GM12878 (cell line): ENCODE data around the gene IGLON5. TPM values are rescaled to one million over a fixed set of nuclear protein-coding genes. Genes with fewer than 3 reads are reported as not detected.

Experiments used
- ATAC-seq: fragments of 200-7000 bp; cut with Tn5 transposase; 3 replicates; pipeline ENCODE4 v1.9.1; 2020; ENCODE audit warnings: mild to moderate bottlenecking, moderate library complexity
- BruUV-seq: library from RNA; stranded (reverse); fragments of 400-500 nt; replicated peaks from 2 replicates; lab custom pipeline; 2021; lab: Mats Ljungman, UMichigan
- CTCF ChIA-PET: fragments of 300-600 bp; sonication (Branson Sonifier 250); formaldehyde crosslinking; extraction: SDS; loops from one replicate; lab custom pipeline; 2021; ENCODE audit warnings: inconsistent platforms; lab: Yijun Ruan, JAX
- POLR2A ChIA-PET: fragments of 350-600 bp; formaldehyde crosslinking; extraction: SDS; loops from one replicate; lab custom pipeline; 2021; ENCODE audit warnings: inconsistent platforms; lab: Charles Lee
- RAD21 ChIA-PET: fragments of 300-600 bp; sonication (Branson Sonifier 250); formaldehyde crosslinking; loops from one replicate; lab custom pipeline; 2023; ENCODE audit warnings: antibody characterized with exemption; ENCODE audit not compliant: unreplicated experiment; lab: Charles Lee
- SMC1A ChIA-PET: fragments of 300-600 bp; sonication (Branson Sonifier 250); formaldehyde crosslinking; loops from one replicate; lab custom pipeline; 2023; ENCODE audit not compliant: unreplicated experiment, uncharacterized antibody; lab: Charles Lee
- DNase-seq: peaks from one replicate; pipeline ENCODE4 v3.0.0-alpha.2; 2011; ENCODE audit warnings: low read depth, low spot score
- FAIRE-seq: peaks from 3 replicates; lab custom pipeline; 2011; peaks lifted over from hg19 to GRCh38; lab: Jason Lieb, UNC
- H2AFZ ChIP-seq: 2 replicates; pipeline ENCODE4 v1.6.0; 2011; ENCODE audit warnings: low read depth, low read length, control low read depth; ENCODE audit not compliant: control insufficient read depth
- H3K27ac ChIP-seq: 2 replicates; pipeline ENCODE4 v1.5.1; 2011; ENCODE audit warnings: control low read depth; ENCODE audit not compliant: control insufficient read depth, insufficient read depth
- H3K27me3 ChIP-seq, 2 experiments: replicated peaks in 1 of 2; 2 replicates each; pipeline versions ENCODE4 v1.6.0 to v1.6.1; 2011; ENCODE audit warnings: low read length in 1 of 2; ENCODE audit not compliant: control insufficient read depth in 2 of 2, insufficient read depth in 2 of 2
- H3K36me3 ChIP-seq, 2 experiments: 2 replicates each; pipeline ENCODE4 v1.5.1; 2011; ENCODE audit warnings: low read length in 1 of 2; ENCODE audit not compliant: control insufficient read depth in 2 of 2, insufficient read depth in 2 of 2
- H3K4me1 ChIP-seq: 2 replicates; pipeline ENCODE4 v1.6.1; 2011; ENCODE audit warnings: mild to moderate bottlenecking, low read length, moderate library complexity, mixed read lengths; ENCODE audit not compliant: control insufficient read depth, insufficient read depth
- H3K4me2 ChIP-seq: 2 replicates; pipeline ENCODE4 v1.6.0; 2011; ENCODE audit warnings: control low read depth; ENCODE audit not compliant: control insufficient read depth, insufficient read depth
- H3K4me3 ChIP-seq: fragments of 200-600 bp; sonication (generic); 2 replicates; pipeline ENCODE4 v1.5.1; 2016
- H3K79me2 ChIP-seq: 2 replicates; pipeline ENCODE4 v1.6.0; 2011; ENCODE audit warnings: low read length; ENCODE audit not compliant: control insufficient read depth, insufficient read depth
- H3K9ac ChIP-seq: 2 replicates; pipeline ENCODE4 v1.8.0; 2011; ENCODE audit warnings: low read length, control low read depth, mixed read lengths; ENCODE audit not compliant: control insufficient read depth, insufficient read depth
- H3K9me3 ChIP-seq: replicated peaks from 3 replicates; pipeline ENCODE4 v1.5.1; 2011; ENCODE audit warnings: mild to moderate bottlenecking, low read length; ENCODE audit not compliant: control insufficient read depth, insufficient read depth
- H4K20me1 ChIP-seq: 2 replicates; pipeline ENCODE4 v1.6.0; 2011; ENCODE audit not compliant: control insufficient read depth, insufficient read depth
- FOS ChIP-seq: IDR thresholded peaks from 3 replicates; pipeline ENCODE4 v1.6.1; 2011; ENCODE audit warnings: borderline replicate concordance; ENCODE audit not compliant: insufficient read length; ENCODE audit errors: extremely low read depth
- MEF2B ChIP-seq: fragments of 450-650 bp; IDR thresholded peaks from 2 replicates; pipeline ENCODE4 v1.6.1; 2018; ENCODE audit warnings: mild to moderate bottlenecking, moderate library complexity; ENCODE audit not compliant: partially characterized antibody, poor library complexity, severe bottlenecking
- MYC ChIP-seq: IDR thresholded peaks from 2 replicates; pipeline ENCODE4 v1.6.1; 2011; ENCODE audit warnings: mild to moderate bottlenecking, low read length, moderate library complexity, inconsistent platforms; ENCODE audit not compliant: insufficient read depth, insufficient replicate concordance, insufficient read length, severe bottlenecking
- POU2F2 ChIP-seq: IDR thresholded peaks from 3 replicates; pipeline ENCODE4 v1.6.1; 2011; ENCODE audit warnings: low read depth, mild to moderate bottlenecking, low read length, borderline replicate concordance
- SMARCA5 ChIP-seq: fragments of 450-650 bp; IDR thresholded peaks from 2 replicates; pipeline ENCODE4 v1.6.1; 2017; ENCODE audit warnings: mild to moderate bottlenecking
- WGBS: methylation state at CpG from one replicate; pipeline ENCODE4 v1.1.6; 2016; ENCODE audit warnings: low lambda C conversion rate; ENCODE audit not compliant: insufficient replicate concordance, insufficient coverage; ENCODE audit errors: missing lambda C conversion rate; 5-methylcytosine and 5-hydroxymethylcytosine counted together
- in situ Hi-C: fragments of 300-500 bp; cut with MboI; formaldehyde crosslinking; loops from 9 replicates; pipeline ENCODE4 v1.14.3; 2018; ENCODE audit warnings: mixed read lengths
- intact Hi-C: fragments of 100-400 bp; cut with micrococcal nuclease; formaldehyde crosslinking; loops from one replicate; pipeline ENCODE4 v1.14.2; 2022; ENCODE audit not compliant: unreplicated experiment
- polyA plus RNA-seq, 11 experiments: library from polyadenylated mRNA; depleted of rRNA in 4 of 11; unstranded in 6 of 11; stranded (reverse) in 5 of 11; fragments of >200 nt; fragmentation: Nextera tagmentation in 4 of 11; fragmentation: Illumina TruSeq in 1 of 11; extraction: Ambion mirVana in 4 of 11; extraction: Trizol in 1 of 11; gene quantifications; 1 replicate in 1 of 11; 2 replicates in 10 of 11; pipeline versions ENCODE4 v1.2.1 to v1.2.3, GENCODE V29; 2011 to 2016; ENCODE audit warnings: inconsistent platforms in 2 of 11, missing spikeins in 2 of 11, low read depth in 1 of 11
- total RNA-seq, 4 experiments: library from RNA; depleted of rRNA in 3 of 4; stranded (reverse); fragments of >200 nt in 3 of 4; fragmentation: Illumina TruSeq in 1 of 4; extraction: Trizol in 1 of 4; gene quantifications; 2 replicates each; pipeline versions ENCODE4 v1.2.1 to v1.2.3, GENCODE V29; 2013 to 2021
- TF ChIP-seq, protein P1 (sequence below): fragments of 450-650 bp; IDR thresholded peaks from 2 replicates; pipeline ENCODE4 v1.6.1; 2016; ENCODE audit warnings: mild to moderate bottlenecking
- TF ChIP-seq, protein P2 (sequence below), 3 experiments: IDR thresholded peaks in 2 of 3; conservative IDR thresholded peaks in 1 of 3; 2 replicates each; pipeline ENCODE4 v1.5.1; 2011; ENCODE audit warnings: low read depth in 3 of 3, low read length in 3 of 3, mild to moderate bottlenecking in 3 of 3, control low read depth in 2 of 3, moderate library complexity in 2 of 3, inconsistent platforms in 1 of 3, mixed read lengths in 1 of 3; ENCODE audit not compliant: control insufficient read depth in 2 of 3, insufficient read depth in 1 of 3; ENCODE audit errors: extremely low read depth in 1 of 3
- TF ChIP-seq, protein P3 (sequence below): IDR thresholded peaks from 2 replicates; pipeline ENCODE4 v1.6.1; 2011; ENCODE audit warnings: borderline replicate concordance, low read depth, mild to moderate bottlenecking, moderate library complexity, low read length; ENCODE audit not compliant: insufficient read depth, poor library complexity, severe bottlenecking

The IGLON5 gene
- total and polyA plus RNA-seq, 10 of the 15 experiments (the other 5 are each of a cell fraction or from before 2014, with no cell fraction given): not detected

DNA sequence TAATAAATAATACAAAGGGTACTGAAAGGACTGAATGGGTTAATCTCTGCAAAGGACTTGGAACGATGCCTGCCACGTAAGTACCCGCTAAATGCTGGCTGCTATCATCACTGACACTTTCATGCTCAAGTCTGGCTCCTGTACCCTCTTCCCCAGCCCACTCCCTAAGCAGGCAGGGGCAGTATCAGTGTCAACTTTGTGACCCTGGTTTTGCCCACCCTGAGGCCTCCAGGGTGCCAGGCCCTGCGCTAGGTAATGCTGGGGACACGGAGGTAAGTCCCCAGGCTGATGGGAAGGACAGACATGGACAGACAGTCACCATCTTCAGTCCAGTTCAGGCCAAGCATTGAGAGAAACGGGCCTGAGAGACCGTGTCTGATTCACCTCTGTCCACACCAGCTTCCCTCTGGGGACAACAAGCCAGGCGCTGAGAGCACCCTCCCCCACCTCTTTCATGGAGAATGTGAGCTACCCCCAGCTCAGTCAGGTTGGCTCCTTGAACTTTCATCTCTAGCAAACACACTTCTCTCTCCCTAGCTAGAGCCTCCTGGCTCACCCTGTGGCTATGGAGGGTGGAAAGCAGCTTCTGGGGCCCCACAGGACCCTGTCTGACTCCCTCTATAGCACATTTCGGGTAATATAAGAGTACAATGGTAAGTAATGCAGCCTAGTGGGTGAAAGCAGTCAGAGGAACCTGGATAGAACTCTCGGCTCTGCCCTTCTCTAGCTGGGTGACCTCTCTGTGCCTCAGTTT, 53.9 kb downstream of the IGLON5 start:
- FAIRE-seq: peak; percentile 84
- no peaks in the 10 kb centered on the region for H4K20me1 ChIP-seq
- CTCF ChIA-PET: interaction anchor here (0.5 to 1.6 kb wide), 10 partner anchors 9 to 72 kb away, joined by 3 to 15 read pairs (median 5); no protein-coding TSS in a partner anchor
- no TSS peak for BruUV-seq
- POLR2A ChIA-PET: interaction anchor here (0.6 to 2.5 kb wide), 8 partner anchors 9 to 339 kb away, joined by 3 to 26 read pairs (median 3); no protein-coding TSS in a partner anchor
- peak overlapping the region; percentile 92 for H3K27ac ChIP-seq
- RAD21 ChIA-PET: interaction anchor here (0.8 to 2.2 kb wide), 4 partner anchors 12 to 52 kb away, joined by 3 to 23 read pairs (median 4); partner anchors contain the start of gene SIGLEC10
- peak; percentile 8 for ATAC-seq
- SMC1A ChIA-PET: interaction anchor here (0.9 to 1.4 kb wide), 5 partner anchors 13 to 42 kb away, joined by 3 to 9 read pairs (median 4); no protein-coding TSS in a partner anchor
- H3K27me3 ChIP-seq: no peaks in the 10 kb centered on the region
- H3K9me3 ChIP-seq: no peaks in the 10 kb centered on the region
- H3K4me1 ChIP-seq: peaks cover 9% of the 10 kb centered on the region
- H3K9ac ChIP-seq: peak overlapping the region; percentile 92
- H3K4me3 ChIP-seq: peak overlapping the region; percentile 85
- no peak for DNase-seq
- peak overlapping the region; percentile 94 for H3K4me2 ChIP-seq
- TF ChIP-seq MEF2B (peak; percentile 23), POU2F2 (no peak), FOS (no peak), SMARCA5 (no peak), MYC (no peak)
- TF ChIP-seq, protein P1, sequence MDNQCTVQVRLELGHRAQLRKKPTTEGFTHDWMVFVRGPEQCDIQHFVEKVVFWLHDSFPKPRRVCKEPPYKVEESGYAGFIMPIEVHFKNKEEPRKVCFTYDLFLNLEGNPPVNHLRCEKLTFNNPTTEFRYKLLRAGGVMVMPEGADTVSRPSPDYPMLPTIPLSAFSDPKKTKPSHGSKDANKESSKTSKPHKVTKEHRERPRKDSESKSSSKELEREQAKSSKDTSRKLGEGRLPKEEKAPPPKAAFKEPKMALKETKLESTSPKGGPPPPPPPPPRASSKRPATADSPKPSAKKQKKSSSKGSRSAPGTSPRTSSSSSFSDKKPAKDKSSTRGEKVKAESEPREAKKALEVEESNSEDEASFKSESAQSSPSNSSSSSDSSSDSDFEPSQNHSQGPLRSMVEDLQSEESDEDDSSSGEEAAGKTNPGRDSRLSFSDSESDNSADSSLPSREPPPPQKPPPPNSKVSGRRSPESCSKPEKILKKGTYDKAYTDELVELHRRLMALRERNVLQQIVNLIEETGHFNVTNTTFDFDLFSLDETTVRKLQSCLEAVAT: 0 out of 2 replicates have a peak, but pooled peaks have one; percentile 2
- TF ChIP-seq, protein P2, sequence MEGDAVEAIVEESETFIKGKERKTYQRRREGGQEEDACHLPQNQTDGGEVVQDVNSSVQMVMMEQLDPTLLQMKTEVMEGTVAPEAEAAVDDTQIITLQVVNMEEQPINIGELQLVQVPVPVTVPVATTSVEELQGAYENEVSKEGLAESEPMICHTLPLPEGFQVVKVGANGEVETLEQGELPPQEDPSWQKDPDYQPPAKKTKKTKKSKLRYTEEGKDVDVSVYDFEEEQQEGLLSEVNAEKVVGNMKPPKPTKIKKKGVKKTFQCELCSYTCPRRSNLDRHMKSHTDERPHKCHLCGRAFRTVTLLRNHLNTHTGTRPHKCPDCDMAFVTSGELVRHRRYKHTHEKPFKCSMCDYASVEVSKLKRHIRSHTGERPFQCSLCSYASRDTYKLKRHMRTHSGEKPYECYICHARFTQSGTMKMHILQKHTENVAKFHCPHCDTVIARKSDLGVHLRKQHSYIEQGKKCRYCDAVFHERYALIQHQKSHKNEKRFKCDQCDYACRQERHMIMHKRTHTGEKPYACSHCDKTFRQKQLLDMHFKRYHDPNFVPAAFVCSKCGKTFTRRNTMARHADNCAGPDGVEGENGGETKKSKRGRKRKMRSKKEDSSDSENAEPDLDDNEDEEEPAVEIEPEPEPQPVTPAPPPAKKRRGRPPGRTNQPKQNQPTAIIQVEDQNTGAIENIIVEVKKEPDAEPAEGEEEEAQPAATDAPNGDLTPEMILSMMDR (IDR thresholded peaks at IDR 0.05 in 2 of 3, conservative IDR thresholded peaks at IDR 0.05 in 1 of 3; ENCODE audit: control insufficient read depth in 2 of 3, extremely low read depth in 1 of 3, insufficient read depth in 1 of 3, low read depth in 3 of 3, low read length in 3 of 3): peak in 1 of 3 experiments; percentile 9; a peak in 1 of 6 replicates
- TF ChIP-seq, protein P3, sequence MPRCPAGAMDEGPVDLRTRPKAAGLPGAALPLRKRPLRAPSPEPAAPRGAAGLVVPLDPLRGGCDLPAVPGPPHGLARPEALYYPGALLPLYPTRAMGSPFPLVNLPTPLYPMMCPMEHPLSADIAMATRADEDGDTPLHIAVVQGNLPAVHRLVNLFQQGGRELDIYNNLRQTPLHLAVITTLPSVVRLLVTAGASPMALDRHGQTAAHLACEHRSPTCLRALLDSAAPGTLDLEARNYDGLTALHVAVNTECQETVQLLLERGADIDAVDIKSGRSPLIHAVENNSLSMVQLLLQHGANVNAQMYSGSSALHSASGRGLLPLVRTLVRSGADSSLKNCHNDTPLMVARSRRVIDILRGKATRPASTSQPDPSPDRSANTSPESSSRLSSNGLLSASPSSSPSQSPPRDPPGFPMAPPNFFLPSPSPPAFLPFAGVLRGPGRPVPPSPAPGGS: no peak
- intact Hi-C loops (no loop called here), in situ Hi-C loops (loop anchor here (10.0 to 25.0 kb wide), 2 partner anchors 551 to 1028 kb away; partner anchors contain the start of gene KCNC3)
- no peaks in the 10 kb centered on the region for H3K36me3 ChIP-seq
- 44% methylated on average over 10 of the region's 10 CpGs for WGBS
- peak overlapping the region; percentile 76 for H2AFZ ChIP-seq
- peaks cover 18% of the 10 kb centered on the region for H3K79me2 ChIP-seq
